PC-3 (cell line): ENCODE results near the gene VASP. TPM values are rescaled to one million over a fixed set of nuclear protein-coding genes. Genes with fewer than 3 reads are reported as not detected.
A peak's percentile ranks its signal among the peaks of the same experiment; 100 is the strongest.

Experiments used
- ATAC-seq: fragments of 200-7000 bp; cut with Tn5 transposase; 2 replicates; pipeline ENCODE4 v1.9.1; 2020; ENCODE audit warnings: mild to moderate bottlenecking, moderate library complexity
- BruUV-seq: library from RNA; stranded (reverse); fragments of 400-500 nt; replicated peaks from 2 replicates; lab custom pipeline; 2021; lab: Mats Ljungman, UMichigan
- CTCF ChIA-PET: fragments of 300-600 bp; sonication (Branson Sonifier 250); formaldehyde crosslinking; loops from one replicate; lab custom pipeline; 2022; ENCODE audit warnings: antibody characterized with exemption; lab: Charles Lee
- POLR2A ChIA-PET: fragments of 300-600 bp; sonication (Branson Sonifier 250); formaldehyde crosslinking; loops from one replicate; lab custom pipeline; 2022; ENCODE audit warnings: antibody characterized with exemption; ENCODE audit not compliant: unreplicated experiment; lab: Charles Lee
- DNase-seq: peaks from one replicate; pipeline ENCODE4 v3.0.0-alpha.2; 2015
- H2AFZ ChIP-seq: fragments of 300-600 bp; sonication (generic); 2 replicates; pipeline ENCODE4 v1.6.0; 2016; ENCODE audit warnings: antibody characterized with exemption, low read length
- H3F3A ChIP-seq: fragments of 300-600 bp; sonication (generic); one replicate; pipeline ENCODE4 v1.6.0; 2017; ENCODE audit warnings: antibody characterized with exemption, low read length, control low read depth, mild to moderate bottlenecking; ENCODE audit not compliant: unreplicated experiment
- H3K27ac ChIP-seq: fragments of 300-600 bp; sonication (generic); 2 replicates; pipeline ENCODE4 v1.5.1; 2016; ENCODE audit warnings: mild to moderate bottlenecking, low read length
- H3K27me3 ChIP-seq: fragments of 300-600 bp; sonication (generic); 2 replicates; pipeline ENCODE4 v1.6.1; 2016; ENCODE audit warnings: low read length, mixed read lengths
- H3K36me3 ChIP-seq: fragments of 300-600 bp; sonication (generic); 2 replicates; pipeline ENCODE4 v1.6.1; 2016; ENCODE audit warnings: low read depth, mixed run types, low read length, mixed read lengths
- H3K4me1 ChIP-seq: fragments of 300-600 bp; sonication (generic); 2 replicates; pipeline ENCODE4 v1.5.1; 2016; ENCODE audit warnings: low read length; ENCODE audit not compliant: insufficient read depth
- H3K4me2 ChIP-seq: fragments of 300-600 bp; sonication (generic); 2 replicates; pipeline ENCODE4 v1.6.0; 2016; ENCODE audit warnings: low read length
- H3K4me3 ChIP-seq: fragments of 300-600 bp; sonication (generic); 2 replicates; pipeline ENCODE4 v1.5.1; 2016; ENCODE audit warnings: mild to moderate bottlenecking, low read length, mixed read lengths
- H3K79me2 ChIP-seq: fragments of 300-600 bp; sonication (generic); 2 replicates; pipeline ENCODE4 v1.6.1; 2017; ENCODE audit warnings: low read length, mixed read lengths
- H3K9ac ChIP-seq: fragments of 300-600 bp; sonication (generic); 2 replicates; pipeline ENCODE4 v1.6.0; 2016; ENCODE audit warnings: mild to moderate bottlenecking, low read length
- H3K9me2 ChIP-seq: fragments of 300-600 bp; sonication (generic); replicated peaks from 2 replicates; pipeline ENCODE4 v1.6.1; 2016; ENCODE audit warnings: mixed run types, low read length, mixed read lengths
- H3K9me3 ChIP-seq: fragments of 300-600 bp; sonication (generic); 2 replicates; pipeline ENCODE4 v1.6.1; 2016; ENCODE audit warnings: low read length, mixed read lengths
- H4K20me1 ChIP-seq: fragments of 300-600 bp; sonication (generic); 2 replicates; pipeline ENCODE4 v1.6.1; 2016; ENCODE audit warnings: low read length, mixed read lengths
- EZH2 ChIP-seq: fragments of 300-600 bp; sonication (generic); IDR thresholded peaks from one replicate; pipeline ENCODE4 v1.6.1; 2017; ENCODE audit warnings: antibody characterized with exemption, mild to moderate bottlenecking, low read length; ENCODE audit not compliant: unreplicated experiment
- EZH2phosphoT487 ChIP-seq: fragments of 300-600 bp; sonication (generic); IDR thresholded peaks from 2 replicates; pipeline ENCODE4 v1.6.1; 2018; ENCODE audit warnings: mild to moderate bottlenecking, antibody characterized with exemption, low read length, borderline replicate concordance
- intact Hi-C: fragments of 100-400 bp; cut with micrococcal nuclease; formaldehyde crosslinking; loops from 2 replicates; pipeline ENCODE4 v1.9.0; 2023
- total RNA-seq: library from RNA; depleted of rRNA; stranded (reverse); fragments of >200 nt; gene quantifications from 2 replicates; pipeline ENCODE4 v1.2.3, GENCODE V29; 2014
- TF ChIP-seq, protein P1 (sequence below): fragments of 300-600 bp; sonication (generic); conservative IDR thresholded peaks from 2 replicates; pipeline ENCODE4 v1.5.1; 2017; ENCODE audit warnings: antibody characterized with exemption, low read depth, mild to moderate bottlenecking, low read length

The VASP gene
- total RNA-seq, 1 experiment from 2014 or later = 120 TPM

DNA sequence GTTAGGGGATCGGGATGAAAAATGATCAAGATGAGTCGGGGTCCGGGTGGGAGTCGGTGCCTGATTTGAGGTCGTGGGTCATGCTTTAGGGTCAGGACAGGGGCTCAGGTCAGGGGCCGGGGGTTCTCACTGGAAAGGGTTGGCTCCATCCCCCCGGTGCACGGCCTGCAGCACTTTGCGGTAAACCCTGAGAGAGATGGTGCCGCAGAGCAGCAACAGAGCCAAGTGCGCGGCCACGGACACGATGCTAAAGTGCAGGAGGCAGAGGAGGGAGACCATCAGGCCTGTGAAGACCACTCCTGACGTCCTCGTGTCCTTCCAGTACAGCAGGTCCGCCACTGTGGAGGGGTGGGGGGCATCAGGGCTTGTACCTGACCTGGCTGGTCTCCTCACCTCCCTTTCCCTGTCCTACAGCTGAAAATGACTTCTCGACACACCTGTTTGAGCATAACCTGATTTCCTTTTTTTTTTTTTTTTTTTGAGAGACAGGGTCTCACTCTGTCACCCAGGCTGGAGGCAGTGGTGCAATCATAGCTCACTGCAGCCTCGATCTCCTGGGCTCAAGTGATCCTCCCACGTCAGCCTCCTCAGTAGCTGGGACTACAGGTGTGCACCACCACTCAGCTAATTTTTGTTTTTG is 17.9 kb upstream of the VASP start:
- no peaks in the 10 kb centered on the region for H3F3A ChIP-seq
- no peak overlapping the region for H3K4me2 ChIP-seq
- H3K4me3 ChIP-seq = no peak overlapping the region
- H3K36me3 ChIP-seq = no peaks in the 10 kb centered on the region
- intact Hi-C loops = no loop called here
- TF ChIP-seq, protein P1, sequence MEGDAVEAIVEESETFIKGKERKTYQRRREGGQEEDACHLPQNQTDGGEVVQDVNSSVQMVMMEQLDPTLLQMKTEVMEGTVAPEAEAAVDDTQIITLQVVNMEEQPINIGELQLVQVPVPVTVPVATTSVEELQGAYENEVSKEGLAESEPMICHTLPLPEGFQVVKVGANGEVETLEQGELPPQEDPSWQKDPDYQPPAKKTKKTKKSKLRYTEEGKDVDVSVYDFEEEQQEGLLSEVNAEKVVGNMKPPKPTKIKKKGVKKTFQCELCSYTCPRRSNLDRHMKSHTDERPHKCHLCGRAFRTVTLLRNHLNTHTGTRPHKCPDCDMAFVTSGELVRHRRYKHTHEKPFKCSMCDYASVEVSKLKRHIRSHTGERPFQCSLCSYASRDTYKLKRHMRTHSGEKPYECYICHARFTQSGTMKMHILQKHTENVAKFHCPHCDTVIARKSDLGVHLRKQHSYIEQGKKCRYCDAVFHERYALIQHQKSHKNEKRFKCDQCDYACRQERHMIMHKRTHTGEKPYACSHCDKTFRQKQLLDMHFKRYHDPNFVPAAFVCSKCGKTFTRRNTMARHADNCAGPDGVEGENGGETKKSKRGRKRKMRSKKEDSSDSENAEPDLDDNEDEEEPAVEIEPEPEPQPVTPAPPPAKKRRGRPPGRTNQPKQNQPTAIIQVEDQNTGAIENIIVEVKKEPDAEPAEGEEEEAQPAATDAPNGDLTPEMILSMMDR = no peak
- TF ChIP-seq EZH2 (no peak), EZH2phosphoT487 (no peak)
- H3K9me2 ChIP-seq = no peaks in the 10 kb centered on the region
- H4K20me1 ChIP-seq = no peaks in the 10 kb centered on the region
- no peaks in the 10 kb centered on the region for H3K9me3 ChIP-seq
- ATAC-seq (no peak), DNase-seq (no peak)
- no peak overlapping the region for H2AFZ ChIP-seq
- CTCF ChIA-PET = no interaction called here
- POLR2A ChIA-PET = no interaction called here
- BruUV-seq = no TSS peak
- H3K79me2 ChIP-seq = no peaks in the 10 kb centered on the region
- H3K27me3 ChIP-seq = no peaks in the 10 kb centered on the region
- H3K27ac ChIP-seq = no peak overlapping the region
- H3K4me1 ChIP-seq = peaks cover 4% of the 10 kb centered on the region; the same call in 1 of the 2 replicates
- no peak overlapping the region for H3K9ac ChIP-seq

DNA sequence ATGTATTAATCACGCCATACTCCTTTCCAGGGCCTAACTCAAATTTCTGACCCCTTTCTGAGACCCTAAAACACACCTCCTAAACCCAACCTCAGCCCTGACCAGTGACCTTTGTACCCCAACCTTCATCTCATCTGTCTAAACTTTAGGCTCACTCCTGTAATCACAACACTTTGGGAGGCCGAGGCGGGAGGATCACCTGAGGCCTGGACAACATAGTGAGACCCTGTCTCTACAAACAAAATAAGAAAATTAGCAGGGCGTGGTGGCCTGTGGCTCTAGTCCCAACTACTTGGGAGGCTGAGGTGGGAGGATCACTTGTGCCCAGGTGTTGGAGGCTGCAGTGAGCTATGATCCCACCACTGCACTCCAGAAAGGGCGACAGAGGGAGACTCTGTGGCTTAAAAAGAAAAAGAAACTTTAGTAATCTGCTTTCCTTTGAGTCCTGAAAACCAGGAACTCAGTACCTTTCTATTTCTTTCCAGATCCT is 15.1 kb upstream of the VASP start:
- no TSS peak for BruUV-seq
- intact Hi-C loops = loop anchor here (10.0 kb wide), 1 partner anchor 153 kb away; no protein-coding TSS in a partner anchor

More for the DNA sequence above, 15.1 kb upstream of the VASP start:
- no peaks in the 10 kb centered on the region for H3K36me3 ChIP-seq
- H3K9me2 ChIP-seq = no peaks in the 10 kb centered on the region
- ATAC-seq = no peak
- no peak overlapping the region for H3K27ac ChIP-seq
- no peak overlapping the region for H3K9ac ChIP-seq
- DNase-seq = no peak
- peak overlapping the region; percentile 90; the same call in 1 of the 2 replicates for H3K4me2 ChIP-seq
- ChIA-PET CTCF (no interaction called here), POLR2A (no interaction called here)
- no peaks in the 10 kb centered on the region for H3K27me3 ChIP-seq
- no peak for TF ChIP-seq EZH2phosphoT487
- no peak for TF ChIP-seq EZH2
- TF ChIP-seq, protein P1 = no peak
- no peaks in the 10 kb centered on the region for H3K79me2 ChIP-seq
- no peaks in the 10 kb centered on the region for H3K4me1 ChIP-seq
- H3F3A ChIP-seq = no peaks in the 10 kb centered on the region
- peak overlapping the region; percentile 74; the same call in 1 of the 2 replicates for H3K4me3 ChIP-seq
- H4K20me1 ChIP-seq = no peaks in the 10 kb centered on the region
- no peaks in the 10 kb centered on the region for H3K9me3 ChIP-seq
- no peak overlapping the region for H2AFZ ChIP-seq
